ENCODE measurements around the gene SLC1A5. TPM values are rescaled to one million over a fixed set of nuclear protein-coding genes. Genes with fewer than 3 reads are reported as not detected.

Gene SLC1A5
- total RNA-seq, 1 donor from 2014 or later, result 86.8 TPM

GRCh38 chr19:46746281-46747057 is 41.9 kb downstream of the SLC1A5 start, which contains the start of gene STRN4:
STRN4 (minus strand) TSS chr19:46746450; CDS start chr19:46746430, 20 bp downstream.
- Histone ChIP-seq H3K4me3 (peak within 1 kb of the TSS; percentile 99 to 100), H3K27ac (peak within 1 kb of the TSS; percentile 75 to 93), H3K9me3 (no peaks in the 10 kb centered on the region), H3K36me3 (peaks cover 0 to 10% of the 10 kb centered on the region in 2 donors), H3K27me3 (no peaks in the 10 kb centered on the region), H3K4me1 (peaks cover 4 to 17% of the 10 kb centered on the region in 2 donors)
- no peak for DNase-seq (ENCODE audit: low spot score in 2 of 2)
- intact Hi-C loops (cut with DNase I), result no loop called here
- TF ChIP-seq CTCF (IDR thresholded peaks at IDR 0.05), result no peak

- TF ChIP-seq CTCF (IDR thresholded peaks at IDR 0.05), result no peak
- Histone ChIP-seq H3K27ac (peak within 1 kb of the TSS; percentile 75 to 93), H3K4me3 (peak within 1 kb of the TSS; percentile 99 to 100), H3K4me1 (peaks cover 4 to 17% of the 10 kb centered on the region in 2 donors), H3K27me3 (no peaks in the 10 kb centered on the region), H3K36me3 (peaks cover 0 to 8% of the 10 kb centered on the region in 2 donors), H3K9me3 (no peaks in the 10 kb centered on the region)
- intact Hi-C loops (cut with DNase I), result no loop called here
- DNase-seq (ENCODE audit: low spot score in 2 of 2), result no peak
Measured at GRCh38 chr19:46745521-46746280, 42.7 kb downstream of the SLC1A5 start, which contains the start of gene FKRP. FKRP (plus strand) TSS chr19:46746057; CDS start chr19:46755451, 9,394 bp downstream.

GRCh38 chr19:46745030-46745429 is 43.4 kb downstream of the SLC1A5 start:
- peak overlapping the region; percentile 99 to 100 for H3K4me3 ChIP-seq
- H3K4me1 ChIP-seq, result peaks cover 4 to 18% of the 10 kb centered on the region in 2 donors
- no peaks in the 10 kb centered on the region for H3K27me3 ChIP-seq
- no peak for DNase-seq (ENCODE audit: low spot score in 2 of 2)
- peaks cover 0 to 4% of the 10 kb centered on the region in 2 donors for H3K36me3 ChIP-seq
- no peak for TF ChIP-seq CTCF (IDR thresholded peaks at IDR 0.05)
- peak overlapping the region in 1 of 2 donors; percentile 75 for H3K27ac ChIP-seq
- intact Hi-C loops (cut with DNase I), result no loop called here
- no peaks in the 10 kb centered on the region for H3K9me3 ChIP-seq

DNA sequence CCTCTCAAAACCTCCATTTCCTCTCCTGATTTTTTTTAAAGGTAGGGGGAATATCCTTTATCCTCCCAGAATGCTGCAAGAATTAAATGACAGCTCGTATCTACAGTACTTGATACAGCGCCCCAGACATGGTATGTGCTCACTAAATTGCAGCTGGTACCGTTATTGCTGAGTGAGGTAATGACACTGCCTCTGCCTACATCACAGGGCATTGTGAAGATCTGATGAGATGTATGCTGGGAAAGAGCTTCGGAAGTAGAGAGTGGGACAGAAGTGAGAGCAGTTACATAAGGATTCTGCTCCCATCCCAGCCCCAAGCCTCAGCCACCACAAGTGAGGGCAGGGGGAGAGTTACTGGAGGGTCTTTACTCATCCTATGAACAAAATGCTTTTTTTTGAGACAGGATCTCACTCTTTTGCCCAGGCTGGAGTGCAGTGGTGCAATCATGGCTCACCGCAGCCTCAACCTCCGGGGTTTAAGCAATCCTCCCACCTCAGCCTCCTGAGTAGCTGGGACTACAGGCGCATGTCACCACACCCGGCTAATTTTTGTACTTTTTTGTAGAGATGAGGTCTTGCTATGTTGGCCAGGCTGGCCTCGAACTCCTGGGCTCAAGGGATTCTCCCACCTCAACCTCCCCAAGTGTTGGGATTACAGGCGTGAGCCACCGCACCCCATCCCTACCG is 44.2 kb downstream of the SLC1A5 start:
- intact Hi-C loops (cut with DNase I), result no loop called here
- TF ChIP-seq CTCF (IDR thresholded peaks at IDR 0.05), result no peak
- Histone ChIP-seq H3K4me1 (peaks cover 4 to 27% of the 10 kb centered on the region in 2 donors), H3K36me3 (peaks cover 0 to 4% of the 10 kb centered on the region in 2 donors), H3K9me3 (no peaks in the 10 kb centered on the region), H3K4me3 (peak overlapping the region in 1 of 2 donors; percentile 100), H3K27me3 (no peaks in the 10 kb centered on the region), H3K27ac (no peak overlapping the region)
- DNase-seq (ENCODE audit: low spot score in 2 of 2), result no peak

- H3K36me3 ChIP-seq, result peaks cover 0 to 7% of the 10 kb centered on the region in 2 donors
- no peak overlapping the region for H3K4me3 ChIP-seq
- no peak for TF ChIP-seq CTCF (IDR thresholded peaks at IDR 0.05)
- H3K27ac ChIP-seq, result no peak overlapping the region
- no peak for DNase-seq (ENCODE audit: low spot score in 2 of 2)
- no peaks in the 10 kb centered on the region for H3K9me3 ChIP-seq
- no peaks in the 10 kb centered on the region for H3K27me3 ChIP-seq
- peaks cover 4 to 32% of the 10 kb centered on the region in 2 donors for H3K4me1 ChIP-seq
- intact Hi-C loops (cut with DNase I), result no loop called here
Measured at GRCh38 chr19:46742926-46743480, 45.4 kb downstream of the SLC1A5 start.

Data from ascending aorta (tissue), 2 donors.